Stimulated activated CD4-positive, alpha-beta T cell treated with anti-CD3 and anti-CD28 coated beads, Interleukin-12 subunit alpha, Interleukin-12 subunit beta, amount 100 ng/mL, for 24 hours (primary cell): ENCODE data around the gene HHEX.
"Not testable (repeated sequence)": the region's sequence is repeated elsewhere in the genome, so short reads cannot be mapped to it uniquely, and the experiment has no call there.

Experiments
- DNase-seq, 2 experiments: peaks; one replicate each; pipeline ENCODE4 v3.0.0-alpha.2; 2020; ENCODE audit warnings: low read depth in 2 of 2

The HHEX gene

DNA sequence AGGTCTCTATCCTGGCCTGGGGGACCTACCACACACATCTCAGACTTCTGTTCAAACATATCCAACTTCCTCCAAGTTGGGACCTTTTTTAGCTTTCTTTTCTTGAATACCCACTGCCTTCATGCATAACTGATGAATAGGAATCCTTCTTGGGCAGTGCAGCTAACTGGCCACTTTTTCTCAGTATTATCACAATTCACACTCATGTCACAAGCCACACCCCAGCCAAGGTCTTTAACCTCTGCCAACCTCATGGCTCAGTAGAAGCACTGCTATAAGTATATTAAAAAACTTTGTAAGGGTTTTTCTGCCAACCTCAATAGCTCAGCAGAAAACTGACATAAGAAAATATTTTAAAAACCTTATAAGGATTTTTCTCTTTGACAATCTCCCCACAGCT is 44.5 kb downstream of the HHEX start:
- no peak for DNase-seq

DNA sequence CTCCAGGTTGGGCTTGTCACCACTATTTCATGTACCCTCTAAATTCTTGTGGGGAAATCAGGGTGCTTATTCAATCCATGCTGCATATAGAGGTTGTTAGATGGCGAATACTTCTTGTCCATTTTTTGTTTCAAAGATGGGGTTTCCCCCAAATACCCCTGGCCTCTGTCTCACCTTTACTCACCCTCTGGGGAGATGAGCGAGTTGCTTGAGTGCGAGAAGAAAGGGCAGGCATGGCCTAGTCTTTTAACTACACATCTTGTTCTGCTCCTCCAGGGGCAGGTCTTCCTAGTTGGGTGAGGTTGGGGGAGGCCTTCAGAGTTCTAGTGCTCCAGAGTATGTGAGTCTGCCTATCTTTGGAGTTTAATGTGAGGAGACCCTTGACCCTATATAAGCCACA is 46.2 kb downstream of the HHEX start:
- no peak for DNase-seq

DNA sequence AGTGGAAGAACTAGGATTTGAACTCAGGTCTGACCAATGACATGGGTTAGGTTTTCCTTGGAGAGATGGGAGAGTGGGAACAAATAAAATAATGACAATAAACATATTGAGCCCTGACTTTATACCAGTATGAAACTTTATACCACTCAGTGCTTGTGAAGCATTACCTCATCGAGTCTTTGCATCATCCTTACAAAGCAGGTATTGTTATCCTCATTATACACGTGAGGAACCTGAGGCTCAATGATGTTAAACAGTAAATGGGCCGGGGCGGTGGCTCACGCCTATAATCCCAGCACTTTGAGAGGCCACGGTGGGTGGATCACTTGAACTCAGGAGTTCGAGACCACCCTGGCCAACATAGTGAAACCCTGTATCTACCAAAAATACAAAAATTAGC is 47.7 kb downstream of the HHEX start:
- no peak for DNase-seq

DNA sequence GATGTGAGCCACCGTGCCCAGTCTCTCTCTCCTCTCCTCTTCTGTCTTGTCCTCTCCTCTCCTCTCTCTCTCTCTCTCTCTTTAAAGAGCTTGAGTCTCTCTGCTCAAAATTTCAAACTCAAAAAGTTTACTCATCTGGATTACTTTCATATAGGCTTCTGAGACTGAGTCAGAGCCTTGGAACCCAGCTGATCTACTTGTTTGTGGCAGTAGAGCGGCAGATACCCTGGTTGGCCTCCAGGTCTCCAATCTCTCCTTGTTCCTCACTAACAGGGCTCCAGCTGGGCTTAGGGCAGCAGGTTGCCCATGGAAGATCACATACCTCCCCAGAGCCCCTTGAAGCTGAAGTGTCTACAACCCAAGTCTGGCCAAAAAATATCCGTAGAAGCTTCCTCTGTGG is 51.0 kb downstream of the HHEX start:
- no peak for DNase-seq

DNA sequence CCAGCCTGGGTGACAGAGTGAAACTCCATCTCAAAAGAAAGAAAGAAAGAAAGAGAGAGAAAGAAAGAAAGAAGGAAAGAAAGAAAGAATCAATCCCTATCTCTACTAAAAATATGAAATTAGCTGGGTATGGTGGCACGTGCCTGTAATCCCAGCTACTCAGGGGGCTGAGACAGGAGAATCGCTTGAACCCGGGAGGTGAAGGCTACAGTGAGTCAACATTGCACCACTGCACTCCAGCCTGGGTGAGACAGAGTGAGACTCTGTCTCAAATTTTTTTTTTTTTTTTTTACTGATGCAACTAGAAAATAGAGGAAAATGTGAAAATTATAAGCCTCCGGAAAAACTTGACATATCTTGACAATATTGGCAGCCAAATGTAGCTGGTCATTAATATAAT is 52.0 kb downstream of the HHEX start:
- DNase-seq = not testable (repeated sequence)

DNA sequence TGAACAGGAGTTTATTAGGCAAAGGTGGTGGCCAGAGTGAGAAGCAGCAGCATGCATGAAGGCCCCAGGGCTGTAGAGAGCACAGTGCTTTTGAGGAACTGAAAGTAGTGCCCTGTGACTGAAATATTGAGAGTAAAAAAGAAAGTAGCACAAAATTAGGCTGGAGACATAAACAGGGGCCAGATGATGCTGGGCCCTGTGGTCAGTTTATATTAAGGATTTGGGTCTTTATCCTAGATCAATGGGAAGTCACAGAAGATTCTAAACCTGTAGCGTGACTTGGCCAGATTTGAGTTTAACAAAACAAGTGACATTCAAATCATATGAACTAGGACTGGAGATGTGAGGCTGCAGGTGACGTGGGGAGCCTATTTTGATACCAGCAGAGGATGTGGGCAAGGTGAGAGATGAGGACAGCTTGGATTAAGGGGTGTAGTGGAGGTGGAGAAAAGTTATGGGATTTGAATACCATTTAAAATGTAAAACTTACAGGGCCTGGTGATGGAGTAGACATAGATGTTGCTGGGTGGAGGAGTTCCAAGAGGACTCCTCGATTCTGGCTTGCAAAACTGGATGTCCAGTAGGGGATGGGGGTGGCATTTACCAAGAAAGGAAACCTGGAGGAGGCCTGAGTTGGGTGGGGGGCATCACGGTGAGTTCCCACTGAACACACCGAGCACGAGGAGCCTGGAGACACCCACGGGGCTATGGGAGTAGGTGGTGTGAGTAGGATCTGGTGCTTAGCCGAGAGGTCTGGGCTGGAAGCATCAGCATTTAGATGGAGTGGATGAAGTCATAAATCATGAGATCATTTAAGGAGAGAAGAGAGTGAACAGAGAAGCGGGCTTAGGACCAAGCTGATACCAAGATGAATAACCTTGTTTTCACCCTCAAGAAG is 52.8 kb downstream of the HHEX start:
- DNase-seq = no peak
